ENCODE results near the gene RAB10.

- no peak for TF ChIP-seq CTCF (IDR thresholded peaks at IDR 0.05)
- no peak for TF ChIP-seq POLR2A (IDR thresholded peaks at IDR 0.05)
Measured at GRCh38 chr2:26075173-26075572, 41.3 kb downstream of the RAB10 start.
